NOMO-1 (cell line): ENCODE measurements around the gene CPLANE1.
"Not testable (repeated sequence)": the region's sequence is repeated elsewhere in the genome, so short reads cannot be mapped to it uniquely, and the experiment has no call there.

Source experiments
- DNase-seq, 2 experiments: peaks; one replicate each; lab custom pipeline; 2025; ENCODE audit not compliant: unreplicated experiment in 2 of 2; lab: John Stamatoyannopoulos, UW

The CPLANE1 gene

GRCh38 chr5:37248970-37249814 is at the start of gene CPLANE1:
TSS of gene CPLANE1 (minus strand) at chr5:37249376. CDS start at chr5:37247698, 1,678 bp downstream.
- DNase-seq: peak; percentile 83 to 89

- not testable (repeated sequence) for DNase-seq
Measured at GRCh38 chr5:37296313-37296712, 47.1 kb upstream of the CPLANE1 start.

- DNase-seq: no peak
Measured at GRCh38 chr5:37283214-37283820, 34.1 kb upstream of the CPLANE1 start.

- no peak for DNase-seq
Measured at GRCh38 chr5:37275511-37275910, 26.3 kb upstream of the CPLANE1 start.

- DNase-seq: no peak
Measured at GRCh38 chr5:37272511-37272910, 23.3 kb upstream of the CPLANE1 start.

GRCh38 chr5:37268100-37268499 is 18.9 kb upstream of the CPLANE1 start:
- DNase-seq: not testable (repeated sequence)

GRCh38 chr5:37255774-37256358 is 6.7 kb upstream of the CPLANE1 start:
- DNase-seq: no peak

GRCh38 chr5:37254581-37254980 is 5.4 kb upstream of the CPLANE1 start:
- no peak for DNase-seq

GRCh38 chr5:37251665-37252064 is 2.5 kb upstream of the CPLANE1 start:
- no peak for DNase-seq

GRCh38 chr5:37249815-37250164 is 614 bp upstream of the CPLANE1 start:
- DNase-seq: no peak

GRCh38 chr5:37248421-37248969 is 681 bp downstream of the CPLANE1 start:
- DNase-seq: peak in 1 of 2 experiments; percentile 57

GRCh38 chr5:37247496-37247895 is 1.7 kb downstream of the CPLANE1 start:
- no peak for DNase-seq

GRCh38 chr5:37247036-37247435 is 2.1 kb downstream of the CPLANE1 start:
- no peak for DNase-seq

- DNase-seq: no peak
Measured at GRCh38 chr5:37234288-37234687, 14.9 kb downstream of the CPLANE1 start.

- DNase-seq: no peak
Measured at GRCh38 chr5:37226377-37226776, 22.8 kb downstream of the CPLANE1 start.

- no peak for DNase-seq
Measured at GRCh38 chr5:37222181-37222580, 27.0 kb downstream of the CPLANE1 start.

- not testable (repeated sequence) for DNase-seq
Measured at GRCh38 chr5:37220426-37220825, 28.8 kb downstream of the CPLANE1 start.

- not testable (repeated sequence) for DNase-seq
Measured at GRCh38 chr5:37219384-37219783, 29.8 kb downstream of the CPLANE1 start.

GRCh38 chr5:37217976-37218375 is 31.2 kb downstream of the CPLANE1 start:
- DNase-seq: no peak

GRCh38 chr5:37214550-37214949 is 34.6 kb downstream of the CPLANE1 start:
- DNase-seq: peak; percentile 38 to 84

GRCh38 chr5:37212096-37212495 is 37.1 kb downstream of the CPLANE1 start:
- DNase-seq: no peak
